Measurements from ENCODE around the gene DDX41. TPM values are rescaled to one million over a fixed set of nuclear protein-coding genes. Genes with fewer than 3 reads are reported as not detected.

Gene DDX41
- total RNA-seq, 1 donor from 2014 or later, result 84.8 TPM

DNA sequence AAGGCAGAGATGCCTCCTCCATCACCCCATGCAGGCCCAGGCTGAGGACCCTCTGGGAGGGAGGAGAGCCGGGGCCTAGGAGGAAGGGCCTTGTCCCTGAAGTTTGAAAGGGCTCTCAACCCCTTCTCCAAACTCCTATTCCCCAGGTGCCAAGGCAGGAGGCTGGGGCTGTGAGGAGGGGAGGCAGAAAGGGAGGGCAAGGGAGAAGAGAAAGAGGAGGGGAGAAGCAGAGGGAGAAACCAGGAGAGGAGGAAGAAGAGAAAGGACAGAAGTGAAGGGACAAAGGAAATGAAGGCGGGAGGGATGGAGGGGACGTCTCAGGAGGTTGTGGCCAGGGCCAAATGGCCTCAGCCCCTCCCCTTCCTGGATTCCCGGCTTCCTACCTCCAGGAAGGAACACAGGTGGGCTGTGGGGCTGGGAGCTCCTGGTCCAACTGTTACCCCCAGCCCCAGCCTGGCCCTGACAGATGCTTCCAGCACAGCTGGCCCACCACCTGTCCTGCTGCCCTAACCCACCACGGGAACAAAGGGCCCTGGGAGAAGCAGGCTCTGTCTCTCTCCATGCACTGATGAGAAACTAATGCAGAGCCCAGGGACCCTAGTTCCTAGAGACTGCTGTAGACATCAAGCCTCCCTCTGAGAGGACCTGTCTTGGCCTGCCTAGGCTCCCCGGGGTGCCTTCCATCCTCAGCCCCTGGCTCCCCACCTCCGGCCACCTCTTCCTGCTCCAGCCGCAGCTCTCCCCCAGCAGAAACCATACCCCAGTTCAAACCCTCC lies 46.8 kb downstream of the DDX41 start:
- no peak for DNase-seq (ENCODE audit: low spot score)

DNA sequence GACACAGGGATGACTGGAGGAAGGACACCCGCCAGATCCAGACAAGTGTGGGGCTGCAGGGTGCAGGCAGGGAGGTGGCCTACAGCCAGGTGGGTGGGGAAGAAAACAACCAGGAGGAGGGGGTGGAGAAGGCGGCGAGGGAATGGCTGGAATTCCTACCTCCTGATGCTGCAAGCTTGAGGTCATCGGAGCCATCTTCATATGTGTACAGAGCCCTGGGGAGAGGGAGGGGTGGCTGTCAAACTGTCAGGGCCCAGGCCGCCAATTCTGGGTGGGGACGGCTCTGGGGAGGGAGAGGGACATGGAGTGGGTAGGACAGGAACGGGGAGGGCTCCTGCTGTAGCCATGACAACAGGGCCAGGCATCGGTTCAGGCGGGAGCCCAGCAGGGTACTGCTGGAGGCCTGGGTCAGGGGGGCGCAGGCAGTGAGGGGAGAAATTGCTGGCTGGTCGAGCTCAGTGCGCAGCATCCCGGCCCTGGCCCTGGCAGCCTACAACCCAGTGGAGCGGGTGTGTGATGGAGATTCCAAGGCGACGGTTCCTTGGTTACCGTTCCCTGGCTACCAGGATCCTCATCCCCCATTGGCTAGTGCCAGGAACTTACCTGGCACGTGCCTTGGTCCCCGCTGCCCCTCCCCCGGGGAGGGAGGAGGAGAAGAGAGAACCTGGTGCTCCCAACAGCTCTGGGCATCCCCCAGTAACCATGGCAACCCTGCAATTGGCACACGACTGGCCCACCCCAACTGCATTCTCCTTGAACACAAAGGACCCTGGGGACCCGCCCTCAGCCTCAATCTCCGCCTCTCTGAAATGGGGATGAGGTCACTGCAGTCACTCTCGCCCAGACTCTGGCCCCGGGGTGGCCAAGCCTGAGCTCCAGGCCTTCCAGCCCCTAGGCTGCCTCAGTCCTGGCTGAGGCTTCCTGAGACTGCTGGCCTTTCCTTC lies 47.8 kb downstream of the DDX41 start:
- no peak for DNase-seq (ENCODE audit: low spot score)

DNA sequence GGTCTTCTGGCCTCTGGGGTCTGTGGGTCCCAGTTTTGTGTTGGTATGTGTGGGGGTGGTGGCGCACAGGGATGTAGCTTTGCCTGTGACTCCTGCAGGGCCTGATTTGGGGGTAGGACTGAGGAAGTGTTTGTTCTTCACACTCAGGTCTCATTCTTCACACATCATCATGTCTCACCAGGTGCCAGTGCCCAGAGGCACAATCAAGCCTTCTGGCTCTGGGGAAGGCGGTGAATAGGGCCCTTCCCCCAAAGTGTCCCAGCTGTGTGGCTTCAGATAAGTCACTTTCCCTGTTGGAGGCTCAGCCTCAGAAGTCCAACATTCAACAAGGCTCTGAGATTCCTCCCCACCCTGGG lies 48.5 kb downstream of the DDX41 start:
- DNase-seq (ENCODE audit: low spot score), result no peak

DNA sequence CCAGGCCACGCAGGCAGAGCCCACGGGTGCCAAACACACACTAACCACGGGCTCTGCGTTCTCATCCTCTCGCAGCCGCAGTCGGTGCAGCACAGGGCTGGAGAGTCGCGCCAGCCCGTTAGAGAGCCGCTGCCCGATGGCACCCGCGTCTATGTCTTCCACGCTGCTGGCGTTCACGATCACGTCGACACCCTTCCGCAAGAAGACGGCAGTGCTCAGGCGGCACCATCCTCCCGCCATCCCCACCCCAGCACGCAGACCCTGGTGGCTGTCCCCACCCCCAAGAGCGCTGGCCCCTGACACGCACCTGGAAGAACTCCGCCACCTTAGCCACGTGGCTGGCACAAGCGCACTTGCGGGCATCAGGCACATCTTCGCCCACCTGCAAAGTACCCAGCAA lies 49.3 kb downstream of the DDX41 start:
- no peak for DNase-seq (ENCODE audit: low spot score)

DNA sequence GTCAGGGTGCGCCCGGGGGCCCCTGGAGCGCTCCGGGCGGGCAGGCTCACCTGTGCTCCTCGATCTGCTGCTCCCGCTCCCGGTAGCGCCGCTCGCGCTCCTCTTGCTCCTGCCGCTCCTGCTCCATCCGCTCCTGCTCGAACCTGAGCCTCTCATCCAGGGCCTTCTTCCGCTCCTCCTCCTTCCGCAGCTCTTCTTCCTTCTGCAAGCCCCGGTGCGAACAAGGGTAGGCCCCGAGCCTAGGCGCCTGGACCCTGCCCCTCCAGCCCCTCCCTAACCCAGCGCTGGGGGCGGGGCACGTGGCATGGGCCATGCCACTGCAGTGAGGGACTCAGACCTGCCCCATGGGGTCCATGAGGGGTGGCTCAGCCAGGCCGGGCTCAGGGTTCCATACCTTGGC lies 49.9 kb downstream of the DDX41 start:
- DNase-seq (ENCODE audit: low spot score), result no peak

DNA sequence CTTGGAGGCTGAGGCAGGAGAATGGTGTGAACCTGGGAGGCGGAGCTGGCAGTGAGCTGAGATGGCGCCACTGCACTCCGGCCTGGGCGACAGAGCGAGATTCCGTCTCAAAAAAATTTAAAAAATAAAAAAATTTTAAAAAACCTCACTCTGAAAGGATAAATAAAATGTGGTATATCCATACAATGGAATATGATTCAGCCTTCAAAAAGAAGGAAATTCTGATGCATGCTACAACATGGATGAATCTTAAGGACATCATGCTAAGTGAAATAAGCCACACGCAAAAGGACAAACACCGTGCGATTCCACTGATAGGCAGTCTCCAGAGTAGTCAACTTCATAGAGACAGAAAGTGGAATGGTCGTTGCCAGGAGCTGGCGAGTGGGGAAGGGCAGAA lies 51.7 kb downstream of the DDX41 start:
- DNase-seq (ENCODE audit: low spot score), result no peak

DNA sequence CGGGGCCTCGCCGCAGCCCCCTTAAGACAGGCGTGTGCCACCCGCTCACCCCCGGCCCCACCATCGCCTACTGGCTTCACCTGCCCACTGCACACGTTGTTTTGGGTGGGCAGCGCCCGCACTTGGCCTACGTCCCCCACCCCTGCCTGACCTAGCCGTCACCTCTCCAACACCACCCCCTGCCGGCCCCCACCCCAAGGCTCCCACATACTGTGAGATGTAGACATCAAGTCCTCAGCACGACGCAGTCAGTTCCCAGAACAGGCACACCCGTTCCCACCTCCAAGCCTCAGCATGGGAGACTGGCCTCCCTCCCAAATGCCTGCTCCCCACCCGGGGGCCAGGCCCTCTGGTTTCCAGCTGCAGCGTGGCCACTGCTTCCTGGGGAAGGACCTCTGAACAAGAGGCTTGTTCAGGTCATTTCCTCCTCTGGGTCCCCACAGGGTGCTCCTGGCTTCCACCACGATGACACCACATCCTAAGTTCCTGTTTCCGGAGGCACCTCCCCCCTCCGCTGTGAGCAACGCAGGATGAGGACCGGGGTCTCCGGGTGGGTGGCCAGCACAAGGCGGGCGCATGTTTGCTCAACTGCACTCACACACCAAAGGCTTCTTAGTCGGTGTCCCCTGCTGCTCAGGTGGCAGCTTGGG lies 54.6 kb downstream of the DDX41 start:
- DNase-seq (ENCODE audit: low spot score), result no peak

Other genes starting within 250 kb of the DDX41 start
- 61.0 TPM for gene RAB24, start 213.2 kb downstream of the DDX41 start, total RNA-seq
- gene PRELID1, start 213.2 kb downstream of the DDX41 start, total RNA-seq, result 106 TPM
- gene MXD3, start 205.1 kb downstream of the DDX41 start, total RNA-seq, result 9.7 TPM
- 184 TPM for gene LMAN2, start 165.3 kb downstream of the DDX41 start, total RNA-seq
- 46.3 TPM for gene RGS14, start 159.0 kb downstream of the DDX41 start, total RNA-seq
- gene SLC34A1, start 132.5 kb downstream of the DDX41 start, total RNA-seq, result 0.06 TPM
- not detected for gene PFN3, start 116.3 kb downstream of the DDX41 start, total RNA-seq
- gene F12, start 107.4 kb downstream of the DDX41 start, total RNA-seq, result 15.3 TPM
- 39.5 TPM for gene GRK6, start 90.3 kb downstream of the DDX41 start, total RNA-seq
- gene PRR7, start 70.1 kb downstream of the DDX41 start, total RNA-seq, result 7.8 TPM
- 89.0 TPM for gene DBN1, start 43.3 kb downstream of the DDX41 start, total RNA-seq
- 227 TPM for gene PDLIM7, start 19.4 kb downstream of the DDX41 start, total RNA-seq
- 12.8 TPM for gene DOK3, start 7.1 kb downstream of the DDX41 start, total RNA-seq
- gene FAM193B, start 37.6 kb upstream of the DDX41 start, total RNA-seq, result 98.1 TPM
- 155 TPM for gene TMED9, start 75.2 kb upstream of the DDX41 start, total RNA-seq
- gene B4GALT7, start 83.2 kb upstream of the DDX41 start, total RNA-seq, result 36.1 TPM

Measured in mucosa of gallbladder (tissue), 1 donor.